ENCODE results near the gene DGAT2.

Gene DGAT2

GRCh38 chr11:75722669-75723042 lies 45.9 kb upstream of the DGAT2 start:
- no peaks in the 10 kb centered on the region for H3K9me3 Mint-ChIP-seq

GRCh38 chr11:75725547-75726320 lies 42.8 kb upstream of the DGAT2 start:
- H3K36me3 Mint-ChIP-seq (ENCODE audit: low read depth) = no peaks in the 10 kb centered on the region
- H3K4me1 Mint-ChIP-seq = no peaks in the 10 kb centered on the region
- H3K9me3 Mint-ChIP-seq = no peaks in the 10 kb centered on the region
- peaks cover 8% of the 10 kb centered on the region for H3K27me3 Mint-ChIP-seq (ENCODE audit: low read depth)
- H3K27ac Mint-ChIP-seq = no peak overlapping the region
- TF ChIP-seq CTCF (IDR thresholded peaks at IDR 0.05; ENCODE audit: unreplicated experiment in 3 of 3) = no peak
- no peak overlapping the region for H3K4me3 Mint-ChIP-seq

More at GRCh38 chr11:75722669-75723042, 45.9 kb upstream of the DGAT2 start:
- peaks cover 9% of the 10 kb centered on the region for H3K4me1 Mint-ChIP-seq
- TF ChIP-seq CTCF (IDR thresholded peaks at IDR 0.05; ENCODE audit: unreplicated experiment in 3 of 3) = no peak
- H3K36me3 Mint-ChIP-seq (ENCODE audit: low read depth) = no peaks in the 10 kb centered on the region
- H3K27ac Mint-ChIP-seq = peak overlapping the region in 1 of 3 experiments; percentile 33
- peaks cover 4% of the 10 kb centered on the region for H3K27me3 Mint-ChIP-seq (ENCODE audit: low read depth)
- no peak overlapping the region for H3K4me3 Mint-ChIP-seq

- no peaks in the 10 kb centered on the region for H3K9me3 Mint-ChIP-seq
Observed at GRCh38 chr11:75728992-75729391, 39.6 kb upstream of the DGAT2 start.

DNA sequence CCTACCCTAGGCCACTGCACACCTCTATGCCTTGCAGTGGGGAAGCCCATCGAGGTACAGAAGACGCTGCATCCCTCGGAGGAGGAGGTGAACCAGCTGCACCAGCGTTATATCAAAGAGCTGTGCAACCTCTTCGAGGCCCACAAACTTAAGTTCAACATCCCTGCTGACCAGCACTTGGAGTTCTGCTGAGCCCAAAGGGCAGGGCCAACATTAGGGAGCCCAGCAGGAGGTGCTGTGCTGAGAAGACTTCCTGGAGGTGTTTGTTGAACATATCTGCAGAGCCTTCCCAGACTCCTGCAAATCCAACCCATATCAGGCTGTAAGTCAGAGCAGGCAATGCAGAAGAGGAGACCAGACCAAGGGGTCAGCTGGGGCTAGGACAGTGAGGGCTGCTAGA lies 37.5 kb upstream of the DGAT2 start:
- Mint-ChIP-seq H3K27me3 (ENCODE audit: low read depth) (peaks cover 15% of the 10 kb centered on the region), H3K4me3 (no peak overlapping the region), H3K9me3 (no peaks in the 10 kb centered on the region), H3K4me1 (peaks cover 15% of the 10 kb centered on the region), H3K36me3 (ENCODE audit: low read depth) (no peaks in the 10 kb centered on the region), H3K27ac (no peak overlapping the region)
- no peak for TF ChIP-seq CTCF (IDR thresholded peaks at IDR 0.05; ENCODE audit: unreplicated experiment in 3 of 3)

More at GRCh38 chr11:75728992-75729391, 39.6 kb upstream of the DGAT2 start:
- Mint-ChIP-seq H3K36me3 (ENCODE audit: low read depth) (no peaks in the 10 kb centered on the region), H3K27me3 (ENCODE audit: low read depth) (peaks cover 12% of the 10 kb centered on the region), H3K27ac (no peak overlapping the region), H3K4me1 (peaks cover 13% of the 10 kb centered on the region), H3K4me3 (no peak overlapping the region)
- no peak for TF ChIP-seq CTCF (IDR thresholded peaks at IDR 0.05; ENCODE audit: unreplicated experiment in 3 of 3)

DNA sequence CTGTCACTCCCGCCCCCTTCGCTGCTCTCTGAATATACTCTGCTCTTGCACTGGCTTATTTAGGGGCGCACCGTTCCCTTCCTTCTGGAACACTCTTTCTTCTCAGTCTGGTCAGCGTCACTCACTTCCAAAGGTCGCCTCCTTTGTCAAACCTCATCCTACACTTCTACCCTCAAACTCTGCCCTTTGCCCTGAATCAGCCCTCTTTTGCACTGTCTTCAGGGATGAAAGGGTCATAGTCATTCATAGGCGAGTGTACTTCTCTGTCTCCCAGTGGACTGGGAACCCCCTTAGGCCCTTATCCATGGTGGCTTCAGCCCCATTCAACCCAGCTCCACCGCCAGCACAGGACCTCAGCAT lies 35.5 kb upstream of the DGAT2 start:
- Mint-ChIP-seq H3K9me3 (no peaks in the 10 kb centered on the region), H3K4me1 (peaks cover 15% of the 10 kb centered on the region), H3K27ac (peak overlapping the region in 1 of 3 experiments; percentile 69), H3K27me3 (ENCODE audit: low read depth) (peaks cover 15% of the 10 kb centered on the region), H3K36me3 (ENCODE audit: low read depth) (no peaks in the 10 kb centered on the region), H3K4me3 (no peak overlapping the region)
- no peak for TF ChIP-seq CTCF (IDR thresholded peaks at IDR 0.05; ENCODE audit: unreplicated experiment in 3 of 3)

Measured in nephron (organoid).